H1 (cell line): ENCODE measurements around the gene PSMD7. TPM values are rescaled to one million over a fixed set of nuclear protein-coding genes. Genes with fewer than 3 reads are reported as not detected.

Experiments
- CHD1 ChIP-seq: IDR thresholded peaks from 2 replicates; pipeline ENCODE4 v1.6.1; 2012; ENCODE audit warnings: low read depth, low read length, improper control_type of control experiment
- SP4 ChIP-seq: IDR thresholded peaks from 2 replicates; pipeline ENCODE4 v1.6.1; 2012; ENCODE audit warnings: low read length, inconsistent platforms
- polyA plus RNA-seq, 7 experiments: library from polyadenylated mRNA; depleted of rRNA in 3 of 7; stranded (reverse) in 5 of 7; unstranded in 2 of 7; fragments of >200 nt in 5 of 7; fragments of 200-250 nt in 2 of 7; gene quantifications; 1 replicate in 5 of 7; 2 replicates in 1 of 7; 4 replicates in 1 of 7; pipeline versions ENCODE4 v1.2.1 to v1.2.3, GENCODE V29; 2011 to 2013; ENCODE audit warnings: missing spikeins in 2 of 7, mixed read lengths in 2 of 7
- total RNA-seq: library from RNA; stranded (reverse); fragmentation: NEBNext Ultra II Directional; extraction: Animal tissue kit (Norgen Biotek cat#: 25700); gene quantifications from 2 replicates; pipeline ENCODE4 v1.2.1, GENCODE V29; 2021

The PSMD7 gene
- total and polyA plus RNA-seq, 2 of the 8 experiments (the other 6 are each of a cell fraction or from before 2014, with no cell fraction given) = 91.1 to 148 TPM

DNA sequence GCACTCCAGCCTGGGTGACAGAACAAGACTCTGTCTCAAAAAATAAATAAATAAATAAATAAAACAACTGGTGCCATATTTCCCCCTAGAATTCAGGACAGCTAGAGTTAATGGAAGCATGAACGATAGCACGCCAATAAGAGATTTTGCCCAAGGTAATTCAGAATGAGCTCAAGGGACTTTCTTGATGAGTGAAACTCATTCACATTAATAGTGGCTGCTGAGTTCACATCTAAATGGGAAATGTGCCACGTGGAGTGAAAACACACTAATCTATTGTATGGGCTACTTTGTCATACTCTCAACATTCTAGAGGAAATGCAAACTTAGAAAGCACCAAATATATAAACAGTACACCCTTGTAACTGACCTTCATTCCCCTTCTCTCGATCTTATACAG, 47.4 kb upstream of the PSMD7 start (continued):
- TF ChIP-seq CHD1 (no peak), SP4 (no peak)
